GM19193 (cell line): ENCODE data around the gene PTGDS.

Experiments
- POLR2A ChIP-seq: IDR thresholded peaks from 4 replicates; pipeline ENCODE4 v1.6.1; 2011; ENCODE audit not compliant: insufficient read depth, insufficient read length; ENCODE audit errors: extremely low read depth

The PTGDS gene

DNA sequence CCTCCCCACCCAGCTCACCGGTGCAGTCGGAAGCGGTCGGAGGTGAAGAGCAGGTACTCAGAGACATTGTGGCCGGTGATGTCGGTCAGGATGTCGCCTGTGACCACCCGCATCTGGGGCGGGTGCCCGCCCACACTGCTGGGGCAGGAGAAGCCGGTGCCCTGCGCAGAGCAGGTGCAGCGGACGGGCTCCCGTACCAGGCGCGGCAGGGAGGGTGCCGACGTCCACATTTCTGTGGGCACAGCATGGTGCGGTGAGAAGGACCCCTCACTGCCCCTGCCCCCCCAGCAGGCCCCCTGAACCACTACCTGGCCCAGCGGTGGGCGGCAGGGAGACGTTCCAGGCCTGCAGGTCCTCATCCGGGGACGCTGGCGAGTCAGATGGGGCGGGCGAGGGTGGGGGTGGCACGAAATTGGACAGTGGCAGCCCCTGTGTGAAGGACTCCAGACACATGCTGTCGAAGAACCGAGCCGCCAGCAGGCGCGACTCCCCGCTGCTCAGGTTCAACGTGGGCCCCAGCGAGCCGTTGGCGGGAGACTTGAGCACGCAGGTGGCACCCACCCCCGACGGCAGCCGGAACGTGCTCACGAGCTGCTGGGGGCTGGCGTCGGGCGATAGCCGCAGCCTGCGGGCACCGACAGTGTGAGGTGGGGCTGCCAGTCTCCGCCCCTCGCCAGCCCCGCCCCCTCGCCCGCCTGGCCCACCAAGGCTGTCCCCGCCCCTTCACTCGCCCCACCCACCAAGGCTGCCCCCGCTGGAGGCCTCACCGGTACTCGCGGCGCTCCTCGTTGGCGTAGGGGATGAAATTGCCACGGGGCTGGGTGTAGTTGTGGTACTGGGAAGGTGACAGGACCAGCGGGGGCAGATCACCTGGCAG lies 35.6 kb downstream of the PTGDS start:
- no peak for TF ChIP-seq POLR2A

DNA sequence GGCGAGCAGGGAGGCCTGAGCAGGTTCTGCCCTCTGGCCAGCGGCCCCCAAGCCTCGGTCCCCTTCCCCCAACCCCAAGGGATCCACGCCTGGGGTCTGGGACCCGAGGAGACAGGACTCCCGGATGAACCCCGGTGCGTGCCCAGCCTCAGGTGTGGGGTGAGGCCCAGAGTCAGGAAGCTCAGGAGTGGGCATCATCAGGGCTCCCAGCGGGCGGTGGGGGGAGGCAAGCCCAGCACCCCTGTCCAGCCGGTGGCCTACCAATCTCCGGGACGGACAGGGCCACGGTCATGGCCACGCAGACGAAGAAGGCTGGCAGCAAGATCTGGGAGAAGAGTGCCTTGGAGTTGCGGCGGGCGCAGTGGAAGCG lies 36.3 kb downstream of the PTGDS start:
- TF ChIP-seq POLR2A = no peak

DNA sequence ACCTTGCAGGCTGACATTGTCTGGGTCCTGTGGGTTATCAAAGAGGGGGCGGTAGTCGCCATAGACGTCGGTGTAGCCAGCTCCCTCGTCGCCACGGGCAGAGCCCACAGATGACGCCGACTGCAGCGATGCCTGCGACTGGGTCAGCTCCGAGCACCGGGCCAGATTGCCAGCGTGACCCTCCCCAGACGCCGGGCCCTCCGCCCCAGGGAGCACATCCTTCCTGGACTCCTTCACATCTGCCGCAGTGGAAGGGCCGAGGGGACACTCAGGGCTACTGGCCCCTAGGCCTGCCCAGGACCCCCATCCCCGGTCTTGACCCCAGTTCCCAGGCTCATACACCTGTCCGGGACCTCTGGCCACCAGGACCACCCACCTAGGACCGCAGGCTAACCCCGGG lies 36.9 kb downstream of the PTGDS start:
- no peak for TF ChIP-seq POLR2A

DNA sequence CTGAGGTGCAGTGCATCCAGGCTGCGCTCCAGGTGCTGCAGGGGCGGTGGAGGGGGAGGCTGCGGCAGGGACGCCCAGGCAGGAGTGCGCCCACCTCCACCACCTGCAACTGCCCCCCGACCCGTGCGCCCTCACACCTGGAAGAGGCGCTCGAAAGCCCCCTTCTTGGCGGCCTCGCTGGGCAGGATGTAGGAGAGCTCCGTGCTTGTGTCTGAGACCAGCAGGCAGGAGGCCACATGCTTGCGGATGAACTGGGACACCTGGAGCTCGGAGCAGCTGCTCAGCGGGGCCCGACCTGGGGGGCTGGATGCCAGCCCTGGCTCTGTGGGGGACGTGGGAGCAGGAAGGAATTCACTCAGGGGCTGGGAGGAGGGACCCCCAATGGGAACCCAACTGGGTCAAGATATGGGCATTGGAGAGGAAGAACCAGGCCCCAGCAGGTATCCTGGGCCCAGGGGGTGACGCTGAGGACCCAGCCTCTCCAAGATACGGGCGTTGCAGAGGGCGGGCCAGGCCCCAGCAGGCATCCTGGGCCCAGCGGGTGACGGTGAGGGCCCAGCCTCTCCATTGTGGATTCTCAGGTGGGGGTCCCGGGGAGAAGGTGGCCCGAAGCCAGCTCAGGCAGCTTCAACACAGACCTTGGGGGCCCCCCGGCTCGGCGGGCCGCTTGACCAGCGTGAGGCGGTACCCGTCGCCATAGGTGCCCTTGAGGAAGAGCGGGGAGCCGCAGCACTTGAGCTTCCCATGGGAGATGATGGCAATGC lies 37.7 kb downstream of the PTGDS start:
- no peak for TF ChIP-seq POLR2A

DNA sequence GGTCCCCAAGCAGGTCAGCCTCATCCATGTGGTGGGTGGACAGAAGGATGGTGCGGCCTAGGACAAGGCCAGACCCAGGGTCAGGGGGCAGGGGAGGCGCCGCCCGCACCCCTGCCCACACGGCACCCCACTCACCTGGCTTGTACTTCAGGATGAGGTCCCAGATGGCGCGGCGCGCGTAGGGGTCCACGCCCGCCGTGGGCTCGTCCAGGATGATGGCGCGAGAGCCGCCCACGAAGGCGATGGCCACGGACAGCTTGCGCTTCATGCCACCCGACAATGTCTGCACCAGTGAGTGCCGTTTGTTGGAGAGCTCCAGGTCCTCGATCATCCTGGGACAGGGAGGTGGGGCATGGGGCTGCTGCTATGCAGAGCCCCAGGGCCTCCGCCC lies 38.2 kb downstream of the PTGDS start:
- TF ChIP-seq POLR2A = no peak

DNA sequence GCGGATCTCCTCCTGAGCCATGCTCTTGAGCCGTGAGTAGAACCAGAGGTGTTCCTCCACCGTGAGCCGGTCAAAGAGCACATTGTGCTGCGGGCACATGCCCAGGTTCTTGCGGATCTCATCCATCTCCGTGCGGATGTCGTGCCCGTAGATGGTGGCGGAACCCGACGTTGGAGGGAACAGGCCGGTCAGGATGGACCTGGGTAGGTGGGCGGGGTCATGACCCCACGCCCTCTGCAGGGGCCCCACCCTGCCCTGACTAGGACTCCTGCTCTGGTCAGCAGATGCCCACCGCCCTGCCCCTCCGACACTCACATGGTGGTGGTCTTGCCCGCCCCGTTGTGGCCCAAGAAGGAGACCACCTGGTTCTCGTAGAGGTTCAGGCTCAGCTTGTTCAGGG lies 38.7 kb downstream of the PTGDS start:
- no peak for TF ChIP-seq POLR2A

DNA sequence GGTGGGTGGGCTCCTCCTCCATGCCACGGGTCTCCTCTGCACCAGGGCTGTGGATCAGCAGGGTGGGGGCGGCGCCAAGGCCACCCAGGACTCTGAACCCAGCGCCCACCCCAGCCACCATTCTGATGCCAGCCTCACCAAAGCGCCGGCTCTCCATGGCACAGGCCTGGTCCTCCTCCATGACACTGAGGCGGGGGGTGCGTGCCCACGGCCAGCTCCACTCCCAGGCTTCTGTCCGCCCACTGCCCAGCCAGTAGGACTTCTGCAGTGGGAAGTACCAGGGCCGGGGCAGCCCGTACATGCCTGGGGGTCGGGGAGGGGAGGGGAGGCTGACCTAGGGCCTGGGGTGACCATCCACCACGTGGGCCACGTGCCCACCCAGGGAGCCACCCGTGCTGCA lies 39.1 kb downstream of the PTGDS start:
- TF ChIP-seq POLR2A = no peak

DNA sequence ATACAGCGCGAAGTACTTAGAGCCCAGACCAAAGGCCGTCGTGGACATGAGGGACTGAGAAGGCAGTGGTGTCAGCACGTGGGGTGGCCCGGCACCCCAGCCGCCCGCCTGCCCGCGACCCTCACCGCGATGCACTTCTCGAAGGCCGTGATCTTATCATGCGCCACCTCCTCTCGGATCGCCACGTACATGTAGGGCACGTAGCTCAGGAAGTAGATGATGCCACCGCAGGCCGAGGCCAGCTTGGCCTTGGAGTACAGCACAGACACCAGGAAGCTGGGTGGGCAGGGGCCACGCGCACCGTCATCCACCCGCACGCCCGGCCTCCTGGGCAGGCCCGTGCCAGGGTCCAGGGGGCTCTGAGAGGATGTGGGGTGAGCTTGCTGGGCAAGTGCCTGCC lies 39.8 kb downstream of the PTGDS start:
- no peak for TF ChIP-seq POLR2A

DNA sequence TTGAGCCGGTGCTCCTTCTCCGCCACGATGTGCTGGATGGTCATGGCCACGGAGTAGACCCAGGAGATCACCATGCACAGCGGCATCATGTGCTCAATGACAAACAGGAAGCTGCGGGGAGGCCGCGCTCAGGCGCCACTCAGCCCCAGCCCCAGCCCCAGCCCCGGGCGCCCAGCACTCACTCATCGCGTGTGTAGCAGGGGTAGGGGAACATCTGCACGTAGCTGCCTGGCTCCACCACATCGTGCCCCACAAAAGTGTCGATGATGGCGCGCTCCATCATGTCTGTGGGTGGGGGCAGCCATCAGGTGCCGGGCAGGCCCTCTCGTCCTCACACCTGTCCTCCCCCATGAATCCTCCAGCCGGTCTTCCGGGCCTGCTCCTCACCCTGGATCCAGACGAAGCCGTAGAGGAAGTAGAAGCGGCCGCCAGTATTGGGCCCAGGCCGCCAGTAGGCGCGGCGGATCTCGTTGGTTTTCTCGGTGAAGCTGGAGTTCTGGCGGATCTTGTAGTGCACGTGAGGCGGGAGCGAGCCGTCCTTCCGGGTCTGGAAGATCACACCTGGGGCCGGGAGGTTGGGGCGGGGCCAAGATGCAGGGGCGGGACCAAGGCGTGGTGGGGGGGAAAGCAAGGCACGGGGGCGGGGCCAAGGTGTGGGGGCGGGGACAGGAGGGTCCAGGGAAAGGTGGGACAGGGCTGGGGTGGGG lies 40.6 kb downstream of the PTGDS start:
- no peak for TF ChIP-seq POLR2A

DNA sequence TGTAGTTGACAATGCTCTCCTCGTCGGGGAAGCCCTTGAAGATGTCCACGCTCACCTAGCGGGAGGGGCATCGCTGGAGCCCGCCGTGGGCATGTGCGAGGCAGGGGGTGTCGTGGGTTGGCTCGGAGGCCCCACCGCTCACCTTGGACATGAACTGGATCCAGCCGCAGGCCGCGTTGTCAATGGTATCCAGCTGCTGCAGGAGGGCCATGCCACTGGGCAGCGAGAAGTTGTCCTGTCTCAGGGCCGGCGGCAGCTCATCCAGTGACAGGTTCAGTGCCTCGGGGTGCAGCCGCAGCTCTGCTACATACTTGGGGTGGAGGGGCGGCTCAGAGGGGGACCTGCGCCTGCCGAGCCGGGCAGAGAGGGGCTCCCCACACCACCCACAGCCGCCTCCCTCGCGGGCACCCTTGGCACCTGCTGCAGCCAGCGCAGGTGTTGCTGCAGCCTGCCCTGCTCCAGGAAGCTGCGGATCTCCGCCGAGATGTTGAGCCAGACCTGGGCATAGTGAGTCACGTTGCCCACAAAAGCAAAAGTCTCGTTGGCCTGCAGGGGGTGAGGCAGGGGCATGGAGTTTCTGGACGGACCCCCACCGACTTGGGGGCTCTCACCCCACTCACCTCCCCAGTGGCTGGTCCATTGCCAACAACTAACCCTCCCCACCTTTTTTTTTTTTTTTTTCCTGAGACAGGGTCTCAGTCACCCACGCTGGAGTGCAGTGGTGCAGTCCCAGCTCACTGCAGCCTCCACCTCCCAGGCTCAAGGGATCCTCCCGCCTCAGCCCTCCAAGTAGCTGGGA lies 41.7 kb downstream of the PTGDS start:
- TF ChIP-seq POLR2A = no peak

DNA sequence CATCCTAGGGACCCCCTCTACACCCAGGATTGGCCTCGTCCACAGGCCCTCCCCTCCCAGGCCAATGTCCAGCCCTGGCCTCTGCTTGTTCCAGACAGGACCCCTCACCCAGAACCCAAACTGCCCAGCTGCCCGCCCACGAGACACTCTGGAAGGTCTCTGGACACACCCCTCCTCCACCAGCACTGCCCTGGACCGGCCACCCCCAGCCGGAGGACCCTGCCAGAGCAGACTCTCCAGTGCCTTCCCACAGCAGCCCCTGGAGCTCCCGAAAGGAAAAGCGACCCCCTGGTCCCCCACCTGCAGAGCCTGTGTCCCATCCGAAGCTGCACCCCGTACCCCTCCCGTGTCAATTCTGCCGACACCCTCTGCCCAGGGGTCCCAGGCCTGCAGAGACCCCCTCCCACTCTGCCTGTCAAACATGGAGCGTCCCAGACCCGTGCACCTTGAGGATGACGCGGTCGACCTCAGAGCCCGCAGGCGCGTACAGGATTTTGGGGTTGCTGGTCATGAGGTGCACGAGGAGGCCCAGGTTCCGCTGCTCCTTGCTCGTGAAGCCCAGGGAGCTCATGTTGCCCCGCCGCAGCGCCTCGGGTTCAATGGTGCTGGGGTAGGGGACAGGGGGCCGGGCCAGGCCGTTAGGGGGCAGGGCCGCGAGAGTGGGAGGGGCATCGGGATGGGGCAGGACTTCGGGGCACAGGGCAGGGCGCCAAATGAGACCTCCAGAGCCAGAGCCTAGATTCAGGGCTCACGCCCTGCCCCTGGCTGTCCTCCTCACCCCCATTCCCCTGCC lies 42.8 kb downstream of the PTGDS start:
- no peak for TF ChIP-seq POLR2A

DNA sequence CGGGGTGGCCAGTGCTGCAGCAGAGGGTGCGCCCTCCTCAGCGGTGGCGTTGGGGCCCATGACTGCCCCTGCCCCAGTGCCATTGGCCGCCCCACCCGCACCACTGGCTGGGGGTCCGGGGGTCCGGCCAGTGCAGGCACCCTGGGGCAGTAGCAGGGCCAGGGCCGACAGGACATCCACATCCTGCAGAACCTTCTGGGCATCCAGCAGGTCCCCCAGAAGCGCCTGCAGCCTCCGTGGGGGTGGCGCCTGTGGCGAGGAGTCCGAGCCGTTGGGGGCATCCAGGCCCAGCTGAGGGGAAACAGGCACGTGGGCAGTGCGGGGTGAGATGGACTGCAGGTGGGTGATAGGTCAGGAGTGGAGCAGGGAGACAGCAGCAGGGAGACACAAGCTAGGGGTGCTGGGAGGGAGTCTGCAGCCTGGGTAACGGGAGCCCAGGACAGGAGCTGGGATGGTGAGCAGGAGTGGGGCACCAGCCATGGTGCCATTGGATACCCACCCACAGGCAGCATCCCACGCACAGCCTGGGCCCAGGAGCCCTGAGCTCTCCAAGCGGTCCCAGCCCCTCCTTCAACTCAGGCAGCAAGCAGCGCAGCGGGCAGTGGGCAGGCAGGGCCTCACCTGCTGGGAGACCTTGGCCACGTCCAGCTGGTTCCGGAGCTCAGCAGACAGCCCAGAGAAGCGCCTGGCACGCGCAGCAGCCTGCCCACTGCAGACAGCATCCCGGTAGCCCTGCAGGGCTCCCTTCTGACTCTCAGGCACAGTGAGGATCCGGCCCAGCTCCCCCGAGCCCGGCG lies 43.7 kb downstream of the PTGDS start:
- no peak for TF ChIP-seq POLR2A

DNA sequence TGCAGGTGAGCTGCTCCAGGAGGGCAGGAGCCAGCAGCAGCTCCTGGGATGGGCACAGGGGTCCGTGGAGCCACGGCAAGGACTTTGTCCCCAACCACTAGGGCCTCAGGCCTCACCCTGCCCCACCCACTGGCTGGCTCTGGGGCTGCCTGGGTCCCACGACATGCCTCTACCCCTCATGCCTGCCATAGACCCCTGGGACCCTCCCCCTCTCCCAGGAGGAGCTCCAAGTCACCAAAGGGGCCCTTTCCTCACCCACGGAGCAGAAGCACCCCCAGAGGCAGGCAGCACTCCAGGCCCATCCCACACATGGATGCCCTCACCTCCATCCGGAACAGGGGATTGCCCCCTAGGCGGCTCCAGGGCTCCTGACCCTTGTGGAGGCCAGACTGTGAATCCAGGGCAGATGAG lies 44.3 kb downstream of the PTGDS start:
- TF ChIP-seq POLR2A = no peak

DNA sequence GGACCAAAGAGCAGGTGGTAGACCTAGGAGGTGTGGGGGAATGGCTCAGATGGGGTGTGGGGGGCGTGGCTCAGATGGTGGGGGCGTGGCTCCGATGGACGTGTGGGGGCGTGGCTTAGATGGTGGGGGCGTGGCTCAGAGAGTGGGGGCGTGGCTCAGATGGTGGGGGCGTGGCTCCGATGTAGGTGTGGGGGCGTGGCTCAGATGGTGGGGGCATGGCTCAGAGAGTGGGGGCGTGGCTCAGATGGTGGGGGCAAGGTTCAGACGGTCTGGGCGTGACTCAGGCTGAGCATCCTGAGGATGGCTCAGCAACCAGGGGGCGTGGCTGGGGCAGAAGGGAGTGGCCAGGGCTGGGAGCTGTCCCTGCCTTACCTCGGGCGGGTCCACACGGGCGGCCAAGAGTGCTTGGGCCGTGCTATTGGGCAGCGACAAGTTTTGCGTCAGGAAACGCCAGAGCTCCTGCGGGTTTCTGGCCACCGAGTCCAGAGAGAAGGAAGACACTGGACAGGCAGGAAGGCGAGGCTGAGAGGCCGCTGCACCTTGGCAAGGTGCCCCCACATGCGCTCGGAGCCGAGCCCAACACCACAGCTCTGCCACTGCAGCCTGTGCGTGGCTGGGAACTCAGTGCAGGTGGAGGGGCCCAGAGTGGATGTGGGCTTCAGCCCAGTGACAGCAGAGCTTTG lies 44.8 kb downstream of the PTGDS start:
- no peak for TF ChIP-seq POLR2A

DNA sequence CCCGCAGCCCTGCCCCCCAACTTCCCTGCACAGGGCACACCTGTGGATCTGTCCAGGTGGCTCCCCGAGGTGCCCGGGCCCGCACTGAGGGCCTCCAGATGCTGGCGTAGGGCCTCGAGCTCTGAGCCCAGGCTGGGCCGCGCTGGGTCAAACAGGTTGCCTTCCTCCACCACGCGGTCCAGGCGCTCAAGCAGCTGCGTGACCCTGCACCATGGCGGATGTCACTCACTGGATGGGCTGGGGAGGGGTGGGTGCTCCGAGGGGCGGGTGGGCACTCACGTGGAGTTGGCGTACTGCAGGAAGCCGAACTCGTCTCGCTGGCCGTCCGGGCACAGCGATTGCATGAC lies 45.3 kb downstream of the PTGDS start:
- TF ChIP-seq POLR2A = no peak
